Keratinocyte (primary cell): ENCODE results near the gene TPM1.

ENCODE experiments used
- EZH2 ChIP-seq: IDR thresholded peaks from one replicate; pipeline ENCODE4 v1.6.1; 2012; ENCODE audit warnings: inconsistent platforms, mild to moderate bottlenecking, low read length, moderate library complexity
- TF ChIP-seq, protein P1 (sequence below), 3 experiments: IDR thresholded peaks in 1 of 3; conservative IDR thresholded peaks in 1 of 3; optimal IDR thresholded peaks in 1 of 3; 2 replicates in 2 of 3; 3 replicates in 1 of 3; pipeline versions ENCODE3 to v1.5.1; 2011; ENCODE audit warnings: low read length in 3 of 3, mild to moderate bottlenecking in 3 of 3, moderate library complexity in 2 of 3, control low read depth in 1 of 3, inconsistent platforms in 1 of 3; ENCODE audit not compliant: insufficient read depth in 2 of 3; ENCODE audit errors: extremely low read depth in 1 of 3

DNA sequence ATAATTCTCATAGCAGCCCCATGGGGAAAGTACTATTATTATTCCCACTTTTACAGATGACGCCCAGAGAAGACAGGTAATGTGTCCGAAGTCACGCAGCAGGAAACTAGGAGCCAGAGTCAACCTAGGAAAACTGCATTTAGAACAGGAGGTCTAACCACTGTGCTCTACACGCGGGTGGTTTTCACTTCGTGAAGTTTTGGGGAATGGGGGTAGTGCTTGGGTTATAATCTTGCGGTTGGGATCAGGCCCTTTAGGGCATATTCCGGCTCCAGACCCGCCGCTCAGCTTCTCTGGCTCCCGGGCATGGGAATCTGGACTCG lies 5.2 kb downstream of the TPM1 start:
- TF ChIP-seq, protein P1, sequence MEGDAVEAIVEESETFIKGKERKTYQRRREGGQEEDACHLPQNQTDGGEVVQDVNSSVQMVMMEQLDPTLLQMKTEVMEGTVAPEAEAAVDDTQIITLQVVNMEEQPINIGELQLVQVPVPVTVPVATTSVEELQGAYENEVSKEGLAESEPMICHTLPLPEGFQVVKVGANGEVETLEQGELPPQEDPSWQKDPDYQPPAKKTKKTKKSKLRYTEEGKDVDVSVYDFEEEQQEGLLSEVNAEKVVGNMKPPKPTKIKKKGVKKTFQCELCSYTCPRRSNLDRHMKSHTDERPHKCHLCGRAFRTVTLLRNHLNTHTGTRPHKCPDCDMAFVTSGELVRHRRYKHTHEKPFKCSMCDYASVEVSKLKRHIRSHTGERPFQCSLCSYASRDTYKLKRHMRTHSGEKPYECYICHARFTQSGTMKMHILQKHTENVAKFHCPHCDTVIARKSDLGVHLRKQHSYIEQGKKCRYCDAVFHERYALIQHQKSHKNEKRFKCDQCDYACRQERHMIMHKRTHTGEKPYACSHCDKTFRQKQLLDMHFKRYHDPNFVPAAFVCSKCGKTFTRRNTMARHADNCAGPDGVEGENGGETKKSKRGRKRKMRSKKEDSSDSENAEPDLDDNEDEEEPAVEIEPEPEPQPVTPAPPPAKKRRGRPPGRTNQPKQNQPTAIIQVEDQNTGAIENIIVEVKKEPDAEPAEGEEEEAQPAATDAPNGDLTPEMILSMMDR (optimal IDR thresholded peaks at IDR 0.05 in 1 of 3, IDR thresholded peaks at IDR 0.05 in 1 of 3, conservative IDR thresholded peaks at IDR 0.05 in 1 of 3; ENCODE audit: extremely low read depth in 1 of 3, insufficient read depth in 2 of 3, low read length in 3 of 3): no peak
- no peak for TF ChIP-seq EZH2
